HT1080 (cell line): ENCODE data around the gene ABCC12. TPM values are rescaled to one million over a fixed set of nuclear protein-coding genes. Genes with fewer than 3 reads are reported as not detected.
"Not testable (repeated sequence)": the region's sequence is repeated elsewhere in the genome, so short reads cannot be mapped to it uniquely, and the experiment has no call there.

Source experiments
- DNase-seq: peaks from one replicate; pipeline ENCODE4 v3.0.0-alpha.2; 2015; ENCODE audit warnings: low read depth
- polyA plus RNA-seq, 2 experiments: library from polyadenylated mRNA; depleted of rRNA; stranded (reverse); fragments of >200 nt; gene quantifications; 2 replicates each; pipeline ENCODE4 v1.2.3, GENCODE V29; 2015
- total RNA-seq: library from RNA; depleted of rRNA; stranded (reverse); fragments of >200 nt; shearing (Covaris generic); gene quantifications from 2 replicates; pipeline ENCODE4 v1.2.3, GENCODE V29; 2014; rRNA removed

Gene ABCC12
- not detected in 2 replicates for total RNA-seq
- polyA plus RNA-seq (2015; cell fraction: cytosol; rRNA removed) = not detected in 2 replicates
- 0.14 and 0.17 TPM in 2 replicates for polyA plus RNA-seq (2015; cell fraction: nucleus; rRNA removed)

GRCh38 chr16:48155926-48156789, at the start of gene ABCC12:
Gene ABCC12 (minus strand): TSS chr16:48155993. CDS start chr16:48146424, 9,569 bp downstream.
- DNase-seq = no peak

- DNase-seq = no peak
Measured at GRCh38 chr16:48204825-48205151, 49.0 kb upstream of the ABCC12 start.

- DNase-seq = no peak
Measured at GRCh38 chr16:48203974-48204824, 48.4 kb upstream of the ABCC12 start.

- no peak for DNase-seq
Measured at GRCh38 chr16:48201515-48202201, 45.9 kb upstream of the ABCC12 start.

- no peak for DNase-seq
Measured at GRCh38 chr16:48197294-48197693, 41.5 kb upstream of the ABCC12 start.

GRCh38 chr16:48194828-48195556, 39.2 kb upstream of the ABCC12 start:
- peak; percentile 41 for DNase-seq

- DNase-seq = no peak
Measured at GRCh38 chr16:48193846-48194245, 38.1 kb upstream of the ABCC12 start.

- DNase-seq = no peak
Measured at GRCh38 chr16:48188449-48189102, 32.8 kb upstream of the ABCC12 start.

GRCh38 chr16:48187779-48188178, 32.0 kb upstream of the ABCC12 start:
- no peak for DNase-seq

GRCh38 chr16:48184681-48185080, 28.9 kb upstream of the ABCC12 start:
- DNase-seq = no peak

GRCh38 chr16:48182979-48183537, 27.3 kb upstream of the ABCC12 start:
- DNase-seq = no peak

- DNase-seq = not testable (repeated sequence)
Measured at GRCh38 chr16:48181746-48182520, 26.1 kb upstream of the ABCC12 start.

- DNase-seq = no peak
Measured at GRCh38 chr16:48180868-48181480, 25.2 kb upstream of the ABCC12 start.

- DNase-seq = no peak
Measured at GRCh38 chr16:48176635-48177408, 21.0 kb upstream of the ABCC12 start.

GRCh38 chr16:48173889-48174288, 18.1 kb upstream of the ABCC12 start:
- DNase-seq = no peak

- no peak for DNase-seq
Measured at GRCh38 chr16:48172682-48173081, 16.9 kb upstream of the ABCC12 start.

- no peak for DNase-seq
Measured at GRCh38 chr16:48169896-48170295, 14.1 kb upstream of the ABCC12 start.

- no peak for DNase-seq
Measured at GRCh38 chr16:48168075-48168474, 12.3 kb upstream of the ABCC12 start.
